Measurements from ENCODE around the gene EVI2A.

DNA sequence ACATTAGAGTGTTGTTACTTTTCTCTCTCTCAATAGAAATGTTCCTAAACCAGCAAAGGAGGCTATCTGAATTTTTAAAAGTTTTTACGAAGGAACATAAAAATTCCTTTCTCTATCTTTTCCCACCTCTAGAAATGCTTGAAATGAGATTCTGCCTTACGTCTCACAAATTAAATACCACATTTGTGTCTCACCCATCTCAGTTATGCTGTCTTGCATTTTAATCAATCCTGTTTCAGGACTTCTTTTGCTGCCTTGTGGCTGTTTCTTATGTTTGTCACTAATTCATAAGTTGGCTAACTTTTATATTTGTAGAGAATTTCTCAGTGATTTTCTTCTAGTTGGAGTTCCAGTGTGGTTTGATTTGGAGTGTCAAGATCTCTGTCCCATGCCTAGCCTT is 27.8 kb downstream of the EVI2A start:
- TF ChIP-seq POLR2A (IDR thresholded peaks at IDR 0.05): no peak
- TF ChIP-seq, protein P1, sequence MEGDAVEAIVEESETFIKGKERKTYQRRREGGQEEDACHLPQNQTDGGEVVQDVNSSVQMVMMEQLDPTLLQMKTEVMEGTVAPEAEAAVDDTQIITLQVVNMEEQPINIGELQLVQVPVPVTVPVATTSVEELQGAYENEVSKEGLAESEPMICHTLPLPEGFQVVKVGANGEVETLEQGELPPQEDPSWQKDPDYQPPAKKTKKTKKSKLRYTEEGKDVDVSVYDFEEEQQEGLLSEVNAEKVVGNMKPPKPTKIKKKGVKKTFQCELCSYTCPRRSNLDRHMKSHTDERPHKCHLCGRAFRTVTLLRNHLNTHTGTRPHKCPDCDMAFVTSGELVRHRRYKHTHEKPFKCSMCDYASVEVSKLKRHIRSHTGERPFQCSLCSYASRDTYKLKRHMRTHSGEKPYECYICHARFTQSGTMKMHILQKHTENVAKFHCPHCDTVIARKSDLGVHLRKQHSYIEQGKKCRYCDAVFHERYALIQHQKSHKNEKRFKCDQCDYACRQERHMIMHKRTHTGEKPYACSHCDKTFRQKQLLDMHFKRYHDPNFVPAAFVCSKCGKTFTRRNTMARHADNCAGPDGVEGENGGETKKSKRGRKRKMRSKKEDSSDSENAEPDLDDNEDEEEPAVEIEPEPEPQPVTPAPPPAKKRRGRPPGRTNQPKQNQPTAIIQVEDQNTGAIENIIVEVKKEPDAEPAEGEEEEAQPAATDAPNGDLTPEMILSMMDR (IDR thresholded peaks at IDR 0.05 in 8 of 11, conservative IDR thresholded peaks at IDR 0.05 in 3 of 11): no peak
- TF ChIP-seq POLR2AphosphoS5 (IDR thresholded peaks at IDR 0.05): no peak

Data from spleen (tissue), 7 donors.